GM12873 (cell line): ENCODE results near the gene ZCCHC24.

ENCODE experiments used
- CTCF ChIP-seq: IDR thresholded peaks from 2 replicates; pipeline ENCODE4 v1.5.1; 2012; ENCODE audit warnings: low read depth, mild to moderate bottlenecking, moderate library complexity, low read length, control low read depth; ENCODE audit not compliant: insufficient read depth; ENCODE audit errors: missing control alignments

The ZCCHC24 gene

DNA sequence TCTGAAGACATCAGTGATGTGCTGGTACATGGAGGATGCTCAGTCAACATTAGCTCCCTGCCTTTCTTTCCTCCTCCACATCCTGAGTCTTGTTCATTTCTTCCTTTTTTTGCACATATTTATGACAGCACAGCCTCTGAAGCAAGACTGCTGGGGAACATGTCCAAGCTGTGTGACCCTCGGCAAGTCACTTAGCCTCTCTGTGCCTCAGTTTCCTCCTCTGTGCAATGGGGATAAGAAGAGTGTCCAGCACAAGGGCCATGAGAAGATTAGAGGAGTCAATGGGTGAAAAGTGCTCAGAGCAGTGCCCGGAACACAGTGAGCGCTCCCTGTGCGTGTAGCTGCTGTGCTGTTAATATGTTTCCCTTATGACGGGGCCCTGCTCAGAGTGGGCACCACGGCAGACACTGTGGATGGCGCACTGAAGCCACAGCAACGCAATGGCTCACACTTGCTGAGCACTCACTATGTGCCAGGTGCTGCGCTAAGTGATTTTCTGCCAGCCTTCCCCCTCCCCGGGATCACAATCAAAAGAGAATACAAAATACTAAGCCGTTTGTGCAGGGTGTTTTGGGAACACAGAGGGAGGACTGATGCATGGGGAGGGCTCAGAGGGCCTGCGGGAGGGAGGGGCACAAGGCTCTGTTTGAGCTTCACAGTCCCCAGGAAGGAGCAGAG is 28.7 kb downstream of the ZCCHC24 start:
- TF ChIP-seq CTCF, result no peak

- TF ChIP-seq CTCF, result no peak
Observed at GRCh38 chr10:79415736-79416577, 29.5 kb downstream of the ZCCHC24 start.

GRCh38 chr10:79414714-79415113 is 30.7 kb downstream of the ZCCHC24 start:
- no peak for TF ChIP-seq CTCF

- TF ChIP-seq CTCF, result no peak
Observed at GRCh38 chr10:79413196-79413595, 32.2 kb downstream of the ZCCHC24 start.

- TF ChIP-seq CTCF, result no peak
Observed at GRCh38 chr10:79412516-79412915, 32.9 kb downstream of the ZCCHC24 start.

- TF ChIP-seq CTCF, result no peak
Observed at GRCh38 chr10:79411546-79412495, 33.6 kb downstream of the ZCCHC24 start.
